ENCODE data around the gene CBX8. TPM values are rescaled to one million over a fixed set of nuclear protein-coding genes. Genes with fewer than 3 reads are reported as not detected.

The CBX8 gene
- polyA plus RNA-seq, 1 experiment, result 0.37 TPM

GRCh38 chr17:79788989-79789942, 7.6 kb downstream of the CBX8 start:
- H3K27me3 ChIP-seq (ENCODE audit: control insufficient read depth, insufficient read depth, low read length), result peaks cover 49% of the 10 kb centered on the region
- no peak for DNase-seq (ENCODE audit: low read depth, low spot score)
- CTCF ChIA-PET, result interaction anchor here (0.6 to 1.6 kb wide), 10 partner anchors 8 to 204 kb away, joined by 3 to 6 read pairs (median 4); no protein-coding TSS in a partner anchor
- H3K4me3 ChIP-seq (ENCODE audit: low read depth, low read length), result 0 out of 2 replicates have a peak overlapping the region, but pooled peaks have one; percentile 7
- peaks cover 10% of the 10 kb centered on the region; the same call in 1 of the 2 replicates for H3K9me3 ChIP-seq (ENCODE audit: control insufficient read depth, insufficient read depth, low read length)
- POLR2A ChIA-PET, result no interaction called here
- no peak for TF ChIP-seq CTCF (IDR thresholded peaks at IDR 0.05; ENCODE audit: low read depth, low read length)
- H3K27ac ChIP-seq (ENCODE audit: low read depth, low read length), result no peak overlapping the region

- Histone ChIP-seq H3K9me3 (ENCODE audit: control insufficient read depth, insufficient read depth, low read length) (peaks cover 10% of the 10 kb centered on the region; the same call in 1 of the 2 replicates), H3K27me3 (ENCODE audit: control insufficient read depth, insufficient read depth, low read length) (peaks cover 49% of the 10 kb centered on the region), H3K4me3 (ENCODE audit: low read depth, low read length) (no peak overlapping the region), H3K27ac (ENCODE audit: low read depth, low read length) (no peak overlapping the region)
- CTCF ChIA-PET, result interaction anchor here (0.8 to 1.6 kb wide), 5 partner anchors 11 to 131 kb away, joined by 3 to 6 read pairs (median 5); no protein-coding TSS in a partner anchor
- DNase-seq (ENCODE audit: low read depth, low spot score), result no peak
- no peak for TF ChIP-seq CTCF (IDR thresholded peaks at IDR 0.05; ENCODE audit: low read depth, low read length)
- POLR2A ChIA-PET, result no interaction called here
These were observed 8.4 kb downstream of the CBX8 start for GRCh38 chr17:79788455-79788854.

- POLR2A ChIA-PET, result interaction anchor here (0.6 kb wide), 1 partner anchor 7 kb away, joined by 3 read pairs; no protein-coding TSS in a partner anchor
- CTCF ChIA-PET, result interaction anchor here (0.5 to 1.5 kb wide), 4 partner anchors 9 to 130 kb away, joined by 3 to 8 read pairs (median 3); partner anchors contain the start of gene CBX8
- H3K27ac ChIP-seq (ENCODE audit: low read depth, low read length), result no peak overlapping the region
These were observed 9.8 kb downstream of the CBX8 start for GRCh38 chr17:79786930-79787643.

More at GRCh38 chr17:79786930-79787643, 9.8 kb downstream of the CBX8 start:
- DNase-seq (ENCODE audit: low read depth, low spot score), result no peak
- peaks cover 10% of the 10 kb centered on the region; the same call in 1 of the 2 replicates for H3K9me3 ChIP-seq (ENCODE audit: control insufficient read depth, insufficient read depth, low read length)
- TF ChIP-seq CTCF (IDR thresholded peaks at IDR 0.05; ENCODE audit: low read depth, low read length), result no peak
- peaks cover 48% of the 10 kb centered on the region for H3K27me3 ChIP-seq (ENCODE audit: control insufficient read depth, insufficient read depth, low read length)
- H3K4me3 ChIP-seq (ENCODE audit: low read depth, low read length), result no peak overlapping the region
